Measurements from ENCODE around the gene MAPRE2. TPM values are rescaled to one million over a fixed set of nuclear protein-coding genes. Genes with fewer than 3 reads are reported as not detected.
"Not testable (repeated sequence)": the region's sequence is repeated elsewhere in the genome, so short reads cannot be mapped to it uniquely, and the experiment has no call there.

The MAPRE2 gene
- total RNA-seq, 4 donors from 2014 or later: 21.8 to 57.7 (median 40.0) TPM

DNA sequence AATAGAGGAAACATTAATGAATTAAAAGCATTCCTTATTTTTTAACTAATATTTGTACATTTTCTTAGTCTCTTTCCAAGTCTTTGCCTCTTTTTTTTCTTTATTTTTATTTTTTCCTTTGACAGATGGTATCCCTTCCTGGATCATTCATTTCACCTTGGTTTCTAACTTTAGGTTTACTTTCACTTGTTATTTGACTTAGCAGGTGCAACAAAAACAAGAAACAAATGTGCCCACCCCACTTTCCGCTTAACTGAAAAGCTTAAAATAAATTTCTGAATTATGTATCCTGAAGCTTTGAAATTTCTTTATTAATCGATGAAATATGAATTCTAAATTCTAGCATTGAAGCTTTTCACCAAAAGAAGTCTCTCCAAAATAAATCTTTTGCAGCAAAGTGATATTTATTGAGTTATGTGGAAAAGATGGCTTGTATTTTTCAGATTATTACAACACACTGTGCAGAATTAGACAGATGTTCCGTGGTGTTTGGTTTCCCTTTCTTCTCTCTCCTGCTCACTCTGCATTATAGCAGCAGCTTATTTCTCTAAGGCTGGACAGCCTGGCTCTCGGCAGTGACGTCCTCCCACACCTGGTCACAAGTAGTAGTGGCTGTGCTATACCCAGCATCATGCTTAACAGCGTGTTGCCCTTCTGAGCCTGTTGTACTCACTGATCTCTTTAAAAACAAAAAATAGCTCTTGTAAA lies 100.5 kb downstream of the MAPRE2 start:
- no peak for TF ChIP-seq POLR2A (IDR thresholded peaks at IDR 0.05)
- TF ChIP-seq, protein P1, sequence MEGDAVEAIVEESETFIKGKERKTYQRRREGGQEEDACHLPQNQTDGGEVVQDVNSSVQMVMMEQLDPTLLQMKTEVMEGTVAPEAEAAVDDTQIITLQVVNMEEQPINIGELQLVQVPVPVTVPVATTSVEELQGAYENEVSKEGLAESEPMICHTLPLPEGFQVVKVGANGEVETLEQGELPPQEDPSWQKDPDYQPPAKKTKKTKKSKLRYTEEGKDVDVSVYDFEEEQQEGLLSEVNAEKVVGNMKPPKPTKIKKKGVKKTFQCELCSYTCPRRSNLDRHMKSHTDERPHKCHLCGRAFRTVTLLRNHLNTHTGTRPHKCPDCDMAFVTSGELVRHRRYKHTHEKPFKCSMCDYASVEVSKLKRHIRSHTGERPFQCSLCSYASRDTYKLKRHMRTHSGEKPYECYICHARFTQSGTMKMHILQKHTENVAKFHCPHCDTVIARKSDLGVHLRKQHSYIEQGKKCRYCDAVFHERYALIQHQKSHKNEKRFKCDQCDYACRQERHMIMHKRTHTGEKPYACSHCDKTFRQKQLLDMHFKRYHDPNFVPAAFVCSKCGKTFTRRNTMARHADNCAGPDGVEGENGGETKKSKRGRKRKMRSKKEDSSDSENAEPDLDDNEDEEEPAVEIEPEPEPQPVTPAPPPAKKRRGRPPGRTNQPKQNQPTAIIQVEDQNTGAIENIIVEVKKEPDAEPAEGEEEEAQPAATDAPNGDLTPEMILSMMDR (IDR thresholded peaks at IDR 0.05): no peak
- no peak overlapping the region for H3K4me3 ChIP-seq (ENCODE audit: low read depth, poor library complexity, severe bottlenecking)
- WGBS, 2 donors: 91 to 93% methylated on average over 6 of the region's 6 CpGs
- DNase-seq (ENCODE audit: low spot score in 2 of 2): no peak
- intact Hi-C loops (cut with DNase I; ENCODE audit: low total_unique reads): loop anchor here (10.0 kb wide), 2 partner anchors 137 to 277 kb away; no protein-coding TSS in a partner anchor

DNA sequence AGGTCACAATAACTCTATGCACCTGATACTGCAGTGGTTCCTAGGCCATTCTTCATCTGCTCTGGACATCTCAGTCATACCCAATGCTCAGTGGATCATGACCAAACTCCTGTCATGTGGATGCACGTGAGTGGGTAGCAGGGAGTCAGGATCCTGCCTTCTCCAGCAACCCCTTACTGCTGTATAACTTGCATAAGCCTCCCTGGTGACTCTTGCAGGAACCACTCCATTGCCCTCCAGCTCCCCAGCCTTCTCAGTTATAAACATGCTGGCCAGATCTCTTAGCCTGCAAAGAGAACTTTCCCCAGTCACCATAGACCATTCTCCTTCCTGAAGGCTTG lies 101.0 kb downstream of the MAPRE2 start:
- intact Hi-C loops (cut with DNase I; ENCODE audit: low total_unique reads): loop anchor here (10.0 kb wide), 2 partner anchors 137 to 277 kb away; no protein-coding TSS in a partner anchor
- no peak for DNase-seq (ENCODE audit: low spot score in 2 of 2)
- WGBS, 2 donors: 85 to 89% methylated on average over 1 of the region's 1 CpG

DNA sequence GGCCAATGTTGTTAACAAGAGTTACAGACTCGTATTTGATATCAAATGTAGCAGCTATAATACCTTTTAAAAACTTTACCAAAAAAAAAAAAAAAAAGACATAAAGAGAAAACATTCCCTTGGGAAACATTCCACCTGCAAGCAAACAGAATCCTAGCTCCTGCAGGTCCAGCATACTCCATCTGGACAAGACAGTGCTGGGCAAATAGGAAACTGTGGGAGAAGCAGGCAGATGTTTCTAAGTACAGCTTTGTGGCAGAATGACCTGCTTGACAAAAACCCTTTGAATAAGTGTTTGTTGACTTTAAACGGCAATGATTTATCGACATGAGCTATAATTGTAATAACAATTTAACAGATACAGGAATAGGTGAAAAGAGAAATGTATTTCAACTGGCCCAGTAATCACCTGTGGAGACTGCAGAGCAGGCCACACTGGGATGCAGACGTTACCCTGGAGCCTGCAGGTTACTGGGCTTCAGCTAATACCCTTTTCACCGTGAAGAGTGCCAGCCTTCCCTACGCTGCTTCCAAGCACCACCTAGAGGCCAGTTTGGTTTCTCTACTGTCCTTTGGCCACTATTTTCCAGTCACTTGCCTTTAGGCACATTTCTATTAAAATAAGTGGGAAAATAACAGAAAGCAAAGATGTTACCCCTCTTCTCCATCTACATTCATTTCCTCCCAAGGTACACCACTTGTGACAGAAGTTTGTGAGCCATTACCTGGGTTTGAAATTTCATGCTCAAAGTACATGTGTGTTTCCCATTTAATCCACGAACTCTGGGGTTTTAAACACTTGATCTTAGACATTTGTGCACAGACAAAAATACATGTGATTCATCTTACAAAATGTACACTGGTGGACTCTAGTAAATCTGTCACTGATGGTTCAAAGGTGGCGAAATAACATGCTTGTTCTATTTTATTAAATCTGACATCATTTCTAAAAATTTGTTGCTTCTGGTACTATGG lies 102.7 kb downstream of the MAPRE2 start:
- peak in 1 of 2 donors; percentile 26 for DNase-seq (ENCODE audit: low spot score in 2 of 2)
- WGBS, 2 donors: 49 to 53% methylated on average over 8 of the region's 8 CpGs
- no peak for TF ChIP-seq POLR2A (IDR thresholded peaks at IDR 0.05)
- TF ChIP-seq, protein P1 (IDR thresholded peaks at IDR 0.05): peak in 1 of 3 donors; percentile 36
- intact Hi-C loops (cut with DNase I; ENCODE audit: low total_unique reads): loop anchor here (10.0 kb wide), 2 partner anchors 139 to 279 kb away; no protein-coding TSS in a partner anchor
- no peak overlapping the region for H3K4me3 ChIP-seq (ENCODE audit: low read depth, poor library complexity, severe bottlenecking)

More for the DNA sequence above, 101.0 kb downstream of the MAPRE2 start:
- no peak overlapping the region for H3K4me3 ChIP-seq (ENCODE audit: low read depth, poor library complexity, severe bottlenecking)
- TF ChIP-seq, protein P1 (IDR thresholded peaks at IDR 0.05): no peak
- TF ChIP-seq POLR2A (IDR thresholded peaks at IDR 0.05): no peak

DNA sequence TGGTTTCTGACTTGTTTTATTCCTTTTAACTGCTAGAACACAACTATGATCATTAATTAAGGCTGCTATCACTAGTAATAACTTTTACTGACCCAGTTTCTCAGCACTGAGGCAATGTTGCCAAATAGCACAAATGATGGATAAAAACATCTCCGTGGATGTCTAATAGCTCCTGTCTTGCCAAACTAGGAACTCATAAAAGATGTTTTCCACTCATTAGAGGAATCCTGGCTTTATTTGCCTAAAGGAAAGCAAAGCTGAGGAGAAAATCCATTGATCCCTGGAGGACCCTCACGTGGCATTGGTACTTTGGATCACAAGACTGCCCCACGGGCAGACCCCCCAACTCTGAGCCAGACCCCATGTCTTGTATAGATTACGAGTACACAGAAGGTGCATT lies 103.5 kb downstream of the MAPRE2 start:
- intact Hi-C loops (cut with DNase I; ENCODE audit: low total_unique reads): loop anchor here (10.0 kb wide), 2 partner anchors 140 to 280 kb away; no protein-coding TSS in a partner anchor
- DNase-seq (ENCODE audit: low spot score in 2 of 2): no peak
- no peak for TF ChIP-seq POLR2A (IDR thresholded peaks at IDR 0.05)
- TF ChIP-seq, protein P1 (IDR thresholded peaks at IDR 0.05): no peak
- 44 to 48% methylated on average over 4 of the region's 4 CpGs for WGBS, 2 donors
- H3K4me3 ChIP-seq (ENCODE audit: low read depth, poor library complexity, severe bottlenecking): no peak overlapping the region

DNA sequence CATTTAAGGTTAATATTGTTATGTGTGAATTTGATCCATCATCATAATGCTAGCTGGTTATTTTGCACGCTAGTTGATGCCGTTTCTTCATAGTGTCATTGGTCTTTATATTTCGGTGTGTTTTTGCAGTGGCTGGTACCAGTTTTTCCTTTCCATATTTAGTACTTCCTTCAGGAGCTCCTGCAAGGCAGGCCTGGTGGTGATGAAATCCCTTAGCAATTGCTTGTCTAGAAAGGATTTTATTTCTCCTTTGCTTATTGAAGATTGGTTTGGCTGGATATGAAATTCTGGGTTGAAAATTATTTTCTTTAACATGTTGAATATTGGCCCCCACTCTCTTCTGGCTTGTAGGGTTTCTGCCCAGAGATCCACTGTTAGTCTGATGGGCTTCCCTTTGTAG lies 109.0 kb downstream of the MAPRE2 start:
- DNase-seq (ENCODE audit: low spot score in 2 of 2); intact Hi-C loops (cut with DNase I; ENCODE audit: low total_unique reads); H3K4me3 ChIP-seq (ENCODE audit: low read depth, poor library complexity, severe bottlenecking): not testable (repeated sequence)
- WGBS, 2 donors: 94 to 96% methylated on average over 3 of the region's 3 CpGs

All from lower leg skin (tissue), 4 donors.